ENCODE data around the gene SCML1.

DNA sequence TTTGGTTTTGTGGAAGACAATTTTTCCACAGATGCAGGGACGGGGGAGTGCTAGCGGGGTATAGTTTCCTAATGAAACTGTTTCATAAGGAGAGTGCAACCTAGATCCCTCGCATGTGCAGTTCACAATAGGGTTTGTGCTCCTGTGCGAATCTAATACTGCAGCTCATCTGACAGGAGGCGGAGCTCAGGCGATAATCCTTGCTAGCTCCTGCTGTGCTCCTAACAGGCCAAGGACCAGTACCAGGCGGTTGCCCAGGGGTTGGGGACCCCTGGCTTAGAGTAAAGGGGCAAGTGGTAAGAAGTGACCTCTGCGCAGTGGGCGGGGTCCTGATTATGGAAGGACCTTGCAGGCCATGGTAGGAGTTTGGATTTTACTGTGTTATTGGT is 3.8 kb downstream of the SCML1 start:
- TF ChIP-seq POLR2AphosphoS5 (IDR thresholded peaks at IDR 0.05; ENCODE audit: low read depth, low read length): no peak
- no peak for TF ChIP-seq POLR2A (IDR thresholded peaks at IDR 0.05; ENCODE audit: borderline replicate concordance, extremely low read depth, insufficient read depth, insufficient read length)
- TF ChIP-seq, protein P1, sequence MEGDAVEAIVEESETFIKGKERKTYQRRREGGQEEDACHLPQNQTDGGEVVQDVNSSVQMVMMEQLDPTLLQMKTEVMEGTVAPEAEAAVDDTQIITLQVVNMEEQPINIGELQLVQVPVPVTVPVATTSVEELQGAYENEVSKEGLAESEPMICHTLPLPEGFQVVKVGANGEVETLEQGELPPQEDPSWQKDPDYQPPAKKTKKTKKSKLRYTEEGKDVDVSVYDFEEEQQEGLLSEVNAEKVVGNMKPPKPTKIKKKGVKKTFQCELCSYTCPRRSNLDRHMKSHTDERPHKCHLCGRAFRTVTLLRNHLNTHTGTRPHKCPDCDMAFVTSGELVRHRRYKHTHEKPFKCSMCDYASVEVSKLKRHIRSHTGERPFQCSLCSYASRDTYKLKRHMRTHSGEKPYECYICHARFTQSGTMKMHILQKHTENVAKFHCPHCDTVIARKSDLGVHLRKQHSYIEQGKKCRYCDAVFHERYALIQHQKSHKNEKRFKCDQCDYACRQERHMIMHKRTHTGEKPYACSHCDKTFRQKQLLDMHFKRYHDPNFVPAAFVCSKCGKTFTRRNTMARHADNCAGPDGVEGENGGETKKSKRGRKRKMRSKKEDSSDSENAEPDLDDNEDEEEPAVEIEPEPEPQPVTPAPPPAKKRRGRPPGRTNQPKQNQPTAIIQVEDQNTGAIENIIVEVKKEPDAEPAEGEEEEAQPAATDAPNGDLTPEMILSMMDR (IDR thresholded peaks at IDR 0.05 in 2 of 3, conservative IDR thresholded peaks at IDR 0.05 in 1 of 3; ENCODE audit: borderline replicate concordance in 1 of 3, insufficient read depth in 1 of 3, low read depth in 2 of 3, low read length in 2 of 3): no peak
- no peak for TF ChIP-seq RAD21 (IDR thresholded peaks at IDR 0.05; ENCODE audit: low read depth)
- TF ChIP-seq, protein P2, sequence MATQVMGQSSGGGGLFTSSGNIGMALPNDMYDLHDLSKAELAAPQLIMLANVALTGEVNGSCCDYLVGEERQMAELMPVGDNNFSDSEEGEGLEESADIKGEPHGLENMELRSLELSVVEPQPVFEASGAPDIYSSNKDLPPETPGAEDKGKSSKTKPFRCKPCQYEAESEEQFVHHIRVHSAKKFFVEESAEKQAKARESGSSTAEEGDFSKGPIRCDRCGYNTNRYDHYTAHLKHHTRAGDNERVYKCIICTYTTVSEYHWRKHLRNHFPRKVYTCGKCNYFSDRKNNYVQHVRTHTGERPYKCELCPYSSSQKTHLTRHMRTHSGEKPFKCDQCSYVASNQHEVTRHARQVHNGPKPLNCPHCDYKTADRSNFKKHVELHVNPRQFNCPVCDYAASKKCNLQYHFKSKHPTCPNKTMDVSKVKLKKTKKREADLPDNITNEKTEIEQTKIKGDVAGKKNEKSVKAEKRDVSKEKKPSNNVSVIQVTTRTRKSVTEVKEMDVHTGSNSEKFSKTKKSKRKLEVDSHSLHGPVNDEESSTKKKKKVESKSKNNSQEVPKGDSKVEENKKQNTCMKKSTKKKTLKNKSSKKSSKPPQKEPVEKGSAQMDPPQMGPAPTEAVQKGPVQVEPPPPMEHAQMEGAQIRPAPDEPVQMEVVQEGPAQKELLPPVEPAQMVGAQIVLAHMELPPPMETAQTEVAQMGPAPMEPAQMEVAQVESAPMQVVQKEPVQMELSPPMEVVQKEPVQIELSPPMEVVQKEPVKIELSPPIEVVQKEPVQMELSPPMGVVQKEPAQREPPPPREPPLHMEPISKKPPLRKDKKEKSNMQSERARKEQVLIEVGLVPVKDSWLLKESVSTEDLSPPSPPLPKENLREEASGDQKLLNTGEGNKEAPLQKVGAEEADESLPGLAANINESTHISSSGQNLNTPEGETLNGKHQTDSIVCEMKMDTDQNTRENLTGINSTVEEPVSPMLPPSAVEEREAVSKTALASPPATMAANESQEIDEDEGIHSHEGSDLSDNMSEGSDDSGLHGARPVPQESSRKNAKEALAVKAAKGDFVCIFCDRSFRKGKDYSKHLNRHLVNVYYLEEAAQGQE (IDR thresholded peaks at IDR 0.05; ENCODE audit: low read depth): no peak

Measured in HCT116 (cell line).